AG04449 (cell line): Measurements from ENCODE around the gene WWC2.
A peak's percentile ranks its signal among the peaks of the same experiment; 100 is the strongest.

Experiments
- CTCF ChIA-PET: fragments of 350-600 bp; formaldehyde crosslinking; extraction: SDS; loops from one replicate; lab custom pipeline; 2021; ENCODE audit warnings: antibody characterized with exemption; lab: Yijun Ruan, JAX
- POLR2A ChIA-PET: fragments of 400-600, 350-600 bp; formaldehyde crosslinking; extraction: SDS; loops from one replicate; lab custom pipeline; 2020; ENCODE audit warnings: antibody characterized with exemption, inconsistent platforms; lab: Yijun Ruan, JAX
- DNase-seq: peaks from one replicate; pipeline ENCODE4 v3.0.0-alpha.2; 2010; ENCODE audit warnings: low read depth, low spot score
- H3K4me3 ChIP-seq: 2 replicates; pipeline ENCODE4 v1.5.1; 2011; ENCODE audit warnings: low read depth, mild to moderate bottlenecking, control low read depth, low read length
- TF ChIP-seq, protein P1 (sequence below): IDR thresholded peaks from one replicate; pipeline ENCODE4 v1.5.1; 2011; ENCODE audit warnings: mild to moderate bottlenecking, moderate library complexity, low read length, control low read depth, inconsistent platforms; ENCODE audit not compliant: insufficient read depth; ENCODE audit errors: missing control alignments

WWC2 gene

DNA sequence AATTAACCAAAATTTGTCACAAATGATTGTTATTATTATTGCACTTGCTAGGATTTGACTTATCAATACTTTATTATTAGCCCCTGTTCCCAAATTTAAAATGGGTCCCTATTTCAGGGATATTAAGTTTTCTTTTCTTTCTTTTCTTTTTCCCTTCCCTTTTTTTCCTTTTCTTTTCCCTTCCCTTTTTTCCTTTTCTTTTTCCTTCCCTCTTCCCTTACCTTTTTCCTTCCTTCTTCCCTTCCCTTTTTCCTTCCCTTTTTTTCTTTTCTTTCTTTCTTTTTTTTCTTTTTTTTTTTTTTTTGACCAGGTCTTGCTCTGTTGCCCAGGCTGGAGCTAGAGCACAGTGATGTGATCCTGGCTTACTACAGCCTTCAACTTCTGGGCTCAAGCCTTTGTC, 33.8 kb downstream of the WWC2 start:
- no peak overlapping the region for H3K4me3 ChIP-seq
- no peak for DNase-seq
- ChIA-PET CTCF (no interaction called here), POLR2A (no interaction called here)
- TF ChIP-seq, protein P1, sequence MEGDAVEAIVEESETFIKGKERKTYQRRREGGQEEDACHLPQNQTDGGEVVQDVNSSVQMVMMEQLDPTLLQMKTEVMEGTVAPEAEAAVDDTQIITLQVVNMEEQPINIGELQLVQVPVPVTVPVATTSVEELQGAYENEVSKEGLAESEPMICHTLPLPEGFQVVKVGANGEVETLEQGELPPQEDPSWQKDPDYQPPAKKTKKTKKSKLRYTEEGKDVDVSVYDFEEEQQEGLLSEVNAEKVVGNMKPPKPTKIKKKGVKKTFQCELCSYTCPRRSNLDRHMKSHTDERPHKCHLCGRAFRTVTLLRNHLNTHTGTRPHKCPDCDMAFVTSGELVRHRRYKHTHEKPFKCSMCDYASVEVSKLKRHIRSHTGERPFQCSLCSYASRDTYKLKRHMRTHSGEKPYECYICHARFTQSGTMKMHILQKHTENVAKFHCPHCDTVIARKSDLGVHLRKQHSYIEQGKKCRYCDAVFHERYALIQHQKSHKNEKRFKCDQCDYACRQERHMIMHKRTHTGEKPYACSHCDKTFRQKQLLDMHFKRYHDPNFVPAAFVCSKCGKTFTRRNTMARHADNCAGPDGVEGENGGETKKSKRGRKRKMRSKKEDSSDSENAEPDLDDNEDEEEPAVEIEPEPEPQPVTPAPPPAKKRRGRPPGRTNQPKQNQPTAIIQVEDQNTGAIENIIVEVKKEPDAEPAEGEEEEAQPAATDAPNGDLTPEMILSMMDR, result no peak

DNA sequence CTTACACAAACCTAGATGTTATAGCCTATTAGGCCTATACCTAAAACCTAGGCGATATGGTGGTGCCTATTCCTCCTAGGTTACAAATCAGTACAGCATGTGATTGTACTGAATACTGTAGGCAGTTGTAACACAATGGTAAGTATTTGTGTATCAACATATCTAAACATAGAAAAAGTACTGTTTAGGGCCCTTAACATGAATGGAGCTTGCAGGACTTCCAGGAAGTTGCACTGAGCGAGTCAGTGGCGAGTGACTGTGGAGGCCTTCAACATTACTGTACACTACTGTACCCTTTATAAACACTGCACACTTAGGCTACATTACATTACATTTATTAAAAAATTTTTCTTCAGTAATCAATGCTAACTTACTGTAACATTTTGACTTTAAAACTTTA, 37.8 kb downstream of the WWC2 start:
- DNase-seq, result no peak
- H3K4me3 ChIP-seq, result no peak overlapping the region
- ChIA-PET CTCF (no interaction called here), POLR2A (no interaction called here)
- TF ChIP-seq, protein P1, result no peak

DNA sequence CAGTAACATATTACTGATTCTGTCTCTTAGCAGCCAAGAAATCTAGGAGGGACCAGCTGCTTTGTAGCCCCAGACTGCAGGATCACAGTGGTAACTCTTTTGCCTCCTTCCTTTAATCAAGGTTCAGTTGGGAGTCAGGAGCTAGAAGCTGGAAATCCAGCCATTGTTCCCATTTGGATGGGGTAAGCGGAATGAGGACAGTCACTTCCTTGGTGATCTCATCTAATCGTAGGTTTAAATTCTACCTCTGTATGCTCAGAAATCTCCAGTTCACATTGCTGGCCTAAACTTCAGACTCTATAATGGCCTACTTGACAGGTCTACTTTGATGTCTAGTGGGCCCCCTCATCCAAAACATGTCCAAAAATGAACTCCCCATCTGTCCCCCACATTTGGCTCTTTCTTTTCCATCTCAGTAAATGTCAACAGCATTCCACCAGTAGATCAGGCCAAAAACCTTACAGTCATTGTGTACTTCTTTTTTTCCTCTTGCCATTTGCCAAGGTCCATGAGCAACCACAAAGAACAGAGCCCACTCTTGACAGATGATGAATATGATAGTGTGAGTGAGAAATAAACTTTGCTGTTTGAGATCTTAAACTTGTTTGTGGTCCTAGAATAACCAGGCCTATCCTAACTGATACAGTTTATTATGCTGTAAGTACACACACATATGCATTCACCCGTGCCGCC, 40.1 kb downstream of the WWC2 start:
- ChIA-PET CTCF (no interaction called here), POLR2A (no interaction called here)
- no peak overlapping the region for H3K4me3 ChIP-seq
- TF ChIP-seq, protein P1, result no peak
- DNase-seq, result no peak

DNA sequence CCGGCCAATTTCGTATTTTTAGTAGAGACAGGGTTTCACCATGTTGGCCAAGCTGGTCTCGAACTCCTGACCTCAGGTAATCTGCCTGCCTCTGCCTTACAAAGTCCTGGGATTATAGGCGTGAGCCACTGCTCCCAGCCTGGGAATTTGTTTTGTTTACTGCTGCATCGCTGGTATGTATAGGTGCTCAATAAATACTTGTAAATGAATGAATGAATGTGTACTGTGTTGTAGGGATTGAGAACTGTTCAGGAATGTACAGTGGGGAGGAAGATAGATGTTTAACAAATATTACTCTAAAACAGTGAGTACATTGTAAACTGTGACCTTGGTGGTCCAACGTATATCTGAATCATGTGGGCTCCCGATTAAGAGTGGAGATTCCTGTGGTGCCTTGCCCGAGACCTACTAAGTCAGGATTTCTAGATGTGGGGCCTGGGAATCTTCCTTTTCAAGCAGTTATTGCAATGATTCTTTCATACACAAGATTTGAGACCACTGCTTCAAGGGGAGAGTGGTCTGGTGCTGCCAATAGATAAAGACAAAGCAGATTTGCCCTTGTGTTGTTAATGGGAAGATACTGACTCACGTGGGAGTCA, 41.0 kb downstream of the WWC2 start:
- CTCF ChIA-PET, result no interaction called here

DNA sequence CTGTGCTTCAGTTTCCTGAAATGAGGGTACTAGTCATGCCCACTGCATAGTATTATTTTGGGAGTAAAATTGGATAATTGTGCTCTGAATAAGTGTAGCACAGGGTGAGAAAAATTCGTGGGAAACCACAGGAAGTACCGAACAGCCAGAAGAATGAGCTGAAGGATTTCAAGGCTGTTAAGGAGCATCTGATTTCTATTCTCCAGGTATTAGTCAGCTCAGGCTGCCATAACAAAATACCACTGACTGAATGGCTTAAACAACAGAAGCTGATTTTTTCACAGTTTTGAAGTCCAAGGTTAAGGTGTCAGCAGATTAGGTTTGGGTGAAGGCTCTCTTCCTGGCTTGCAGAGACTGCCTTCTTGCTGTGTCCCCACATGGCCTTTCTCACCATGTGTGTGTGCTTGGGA, 41.9 kb downstream of the WWC2 start:
- CTCF ChIA-PET, result interaction anchor here (1.4 to 2.1 kb wide), 2 partner anchors 28 to 67 kb away, joined by 3 to 7 read pairs; no protein-coding TSS in a partner anchor
- TF ChIP-seq, protein P1, result no peak
- H3K4me3 ChIP-seq, result no peak overlapping the region
- peak; percentile 75 for DNase-seq
- POLR2A ChIA-PET, result interaction anchor here (0.6 to 1.0 kb wide), 6 partner anchors 9 to 42 kb away, joined by 3 to 8 read pairs (median 4); partner anchors contain the start of gene WWC2

More for the DNA sequence above, 41.0 kb downstream of the WWC2 start:
- H3K4me3 ChIP-seq, result no peak overlapping the region
- POLR2A ChIA-PET, result interaction anchor here (1.0 kb wide), 1 partner anchor 41 kb away, joined by 5 read pairs; the partner anchor contains the start of gene WWC2
- DNase-seq, result no peak
- TF ChIP-seq, protein P1, result no peak

DNA sequence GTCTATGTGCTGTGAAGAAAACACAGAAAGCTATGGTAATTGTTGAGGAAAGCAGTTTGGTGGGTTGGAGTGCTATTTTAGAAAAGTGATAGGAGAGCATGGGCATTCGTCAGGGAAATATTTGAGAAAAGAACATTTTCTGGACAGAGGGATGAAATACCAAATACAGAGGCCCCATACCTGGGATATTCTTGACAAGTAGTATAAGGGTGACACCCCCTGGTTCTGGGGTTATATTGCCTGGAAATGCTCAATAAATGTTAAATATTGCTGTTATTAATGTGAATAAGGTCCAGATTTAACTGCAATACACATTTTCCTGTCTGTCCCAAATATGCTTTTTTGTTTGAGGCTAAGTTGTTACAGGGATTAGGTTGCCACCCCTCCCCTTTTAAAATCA, 42.9 kb downstream of the WWC2 start:
- ChIA-PET CTCF (interaction anchor here (1.1 to 2.1 kb wide), 3 partner anchors 27 to 203 kb away, joined by 3 to 7 read pairs (median 3); no protein-coding TSS in a partner anchor), POLR2A (interaction anchor here (0.6 to 1.8 kb wide), 2 partner anchors 18 to 43 kb away, joined by 4 read pairs; partner anchors contain the start of gene WWC2)

More for the DNA sequence above, 42.9 kb downstream of the WWC2 start:
- DNase-seq, result no peak
- TF ChIP-seq, protein P1, result no peak
- no peak overlapping the region for H3K4me3 ChIP-seq
